HCT116 (cell line): ENCODE measurements around the gene MIPEP.

Experiments
- CTCF ChIP-seq, 3 experiments: fragments of 200-600 bp in 1 of 3; sonication (generic) in 1 of 3; IDR thresholded peaks in 2 of 3; conservative IDR thresholded peaks in 1 of 3; 2 replicates each; pipeline ENCODE4 v1.5.1; 2012 to 2017; ENCODE audit warnings: low read depth in 2 of 3, low read length in 2 of 3, antibody characterized with exemption in 1 of 3, borderline replicate concordance in 1 of 3, control low read depth in 1 of 3, mild to moderate bottlenecking in 1 of 3, mixed read lengths in 1 of 3, mixed run types in 1 of 3, moderate library complexity in 1 of 3; ENCODE audit not compliant: insufficient read depth in 1 of 3
- POLR2AphosphoS5 ChIP-seq: IDR thresholded peaks from 2 replicates; pipeline ENCODE4 v1.6.1; 2011; ENCODE audit warnings: mild to moderate bottlenecking, low read depth, low read length, moderate library complexity

GRCh38 chr13:23850134-23850533 lies 39.1 kb downstream of the MIPEP start:
- no peak for TF ChIP-seq POLR2AphosphoS5
- TF ChIP-seq CTCF (IDR thresholded peaks at IDR 0.05 in 2 of 3, conservative IDR thresholded peaks at IDR 0.05 in 1 of 3; ENCODE audit: borderline replicate concordance in 1 of 3, insufficient read depth in 1 of 3, low read depth in 2 of 3, low read length in 2 of 3): no peak
